Neural cell (in vitro differentiated cells): ENCODE measurements around the gene CHPF2. TPM values are rescaled to one million over a fixed set of nuclear protein-coding genes. Genes with fewer than 3 reads are reported as not detected.

Experiments
- H2AFZ ChIP-seq: fragments of 200-600, 300-800 bp; sonication (generic), shearing (Covaris generic); 2 replicates; pipeline ENCODE4 v1.6.0; 2014; ENCODE audit warnings: low read depth, mild to moderate bottlenecking, antibody characterized with exemption, low read length, moderate library complexity
- H3F3A ChIP-seq: fragments of 200-600 bp; shearing (Covaris generic); 2 replicates; pipeline ENCODE4 v1.6.1; 2016; ENCODE audit warnings: mild to moderate bottlenecking, moderate library complexity, mixed read lengths, antibody characterized with exemption, low read length; ENCODE audit not compliant: insufficient read depth, poor library complexity, severe bottlenecking
- H3K27ac ChIP-seq: fragments of 200-600, 300-800 bp; sonication (generic), shearing (Covaris generic); 2 replicates; pipeline ENCODE4 v1.5.1; 2014; ENCODE audit warnings: mild to moderate bottlenecking, low read length, moderate library complexity
- H3K27me3 ChIP-seq: fragments of 300-800, 200-600 bp; sonication (generic), shearing (Covaris generic); 2 replicates; pipeline ENCODE4 v1.6.0; 2014; ENCODE audit warnings: mild to moderate bottlenecking, low read depth, low read length, moderate library complexity; ENCODE audit not compliant: insufficient read depth
- H3K36me3 ChIP-seq: fragments of 300-800, 200-600 bp; sonication (generic), shearing (Covaris generic); 2 replicates; pipeline ENCODE4 v1.5.1; 2014; ENCODE audit warnings: mild to moderate bottlenecking, antibody characterized with exemption, low read length, moderate library complexity; ENCODE audit not compliant: insufficient read depth
- H3K4me2 ChIP-seq: fragments of 300-800, 200-600 bp; sonication (generic), shearing (Covaris generic); 2 replicates; pipeline ENCODE4 v1.6.0; 2014; ENCODE audit warnings: mild to moderate bottlenecking, low read length
- H3K4me3 ChIP-seq: fragments of 300-800, 200-600 bp; sonication (generic), shearing (Covaris generic); 2 replicates; pipeline ENCODE4 v1.5.1; 2014; ENCODE audit warnings: mild to moderate bottlenecking, low read length, moderate library complexity
- H3K79me2 ChIP-seq: fragments of 200-600 bp; shearing (Covaris generic); replicated peaks from 2 replicates; pipeline ENCODE4 v1.6.0; 2014; ENCODE audit warnings: mild to moderate bottlenecking, low read length, moderate library complexity; ENCODE audit not compliant: insufficient read depth
- H3K9ac ChIP-seq: fragments of 300-800, 200-600 bp; sonication (generic), shearing (Covaris generic); 2 replicates; pipeline ENCODE4 v1.6.1; 2016; ENCODE audit warnings: mild to moderate bottlenecking, low read length, mixed read lengths
- H3K9me2 ChIP-seq: fragments of 200-600 bp; shearing (Covaris generic); 2 replicates; pipeline ENCODE4 v1.6.1; 2016; ENCODE audit warnings: mild to moderate bottlenecking, low read length, mixed read lengths; ENCODE audit not compliant: insufficient read depth
- H3K9me3 ChIP-seq: fragments of 200-600, 300-800 bp; sonication (generic), shearing (Covaris generic); 2 replicates; pipeline ENCODE4 v1.6.1; 2016; ENCODE audit warnings: mild to moderate bottlenecking, mixed run types, low read length, moderate library complexity, mixed read lengths
- H4K20me1 ChIP-seq: fragments of 200-600 bp; shearing (Covaris generic); 2 replicates; pipeline ENCODE4 v1.6.1; 2016; ENCODE audit warnings: mild to moderate bottlenecking, mixed run types; ENCODE audit not compliant: insufficient read depth
- CTCF ChIP-seq: fragments of 450-650 bp; IDR thresholded peaks from 2 replicates; pipeline ENCODE4 v1.5.1; 2014; ENCODE audit warnings: antibody characterized with exemption, mild to moderate bottlenecking, moderate library complexity; ENCODE audit not compliant: poor library complexity, severe bottlenecking
- EP300 ChIP-seq: fragments of 450-650 bp; conservative IDR thresholded peaks from 2 replicates; pipeline ENCODE4 v1.6.1; 2014; ENCODE audit warnings: antibody characterized with exemption, mild to moderate bottlenecking, moderate library complexity; ENCODE audit not compliant: poor library complexity, severe bottlenecking
- EZH2 ChIP-seq: fragments of 200-600, 300-800 bp; shearing (Covaris generic), sonication (generic); IDR thresholded peaks from 2 replicates; pipeline ENCODE4 v1.6.1; 2014; ENCODE audit warnings: antibody characterized with exemption, low read length, borderline replicate concordance, mild to moderate bottlenecking; ENCODE audit not compliant: insufficient read depth, poor library complexity, severe bottlenecking
- MXI1 ChIP-seq: fragments of 450-650 bp; conservative IDR thresholded peaks from 2 replicates; pipeline ENCODE4 v1.6.1; 2014; ENCODE audit warnings: antibody characterized with exemption, mild to moderate bottlenecking; ENCODE audit not compliant: poor library complexity, severe bottlenecking
- POLR2AphosphoS5 ChIP-seq: IDR thresholded peaks from 2 replicates; pipeline ENCODE4 v1.6.1; 2012
- RAD21 ChIP-seq: fragments of 450-650 bp; conservative IDR thresholded peaks from 2 replicates; pipeline ENCODE4 v1.6.1; 2014; ENCODE audit warnings: antibody characterized with exemption, mild to moderate bottlenecking, moderate library complexity
- REST ChIP-seq: IDR thresholded peaks from 2 replicates; pipeline ENCODE4 v1.6.1; 2012; ENCODE audit warnings: borderline replicate concordance
- SMC3 ChIP-seq: fragments of 450-650 bp; conservative IDR thresholded peaks from 2 replicates; pipeline ENCODE4 v1.6.1; 2014; ENCODE audit warnings: antibody characterized with exemption, mild to moderate bottlenecking, moderate library complexity; ENCODE audit not compliant: poor library complexity
- TAF1 ChIP-seq: IDR thresholded peaks from 2 replicates; pipeline ENCODE4 v1.6.1; 2012; ENCODE audit warnings: low read depth
- polyA plus RNA-seq: library from polyadenylated mRNA; depleted of rRNA; stranded (reverse); fragments of >200 nt; gene quantifications from 2 replicates; pipeline ENCODE4 v1.2.3, GENCODE V29; 2014

The CHPF2 gene
- polyA plus RNA-seq, 1 donor from 2014 or later, result 22.5 TPM

GRCh38 chr7:151264615-151265014, 32.3 kb downstream of the CHPF2 start:
- Histone ChIP-seq H3K27ac (no peak overlapping the region), H3K27me3 (no peaks in the 10 kb centered on the region), H3K36me3 (no peaks in the 10 kb centered on the region), H3K79me2 (no peaks in the 10 kb centered on the region), H3K9ac (no peak overlapping the region), H2AFZ (no peak overlapping the region), H3K9me3 (no peaks in the 10 kb centered on the region), H3K4me3 (no peak overlapping the region), H3F3A (no peaks in the 10 kb centered on the region), H4K20me1 (no peaks in the 10 kb centered on the region), H3K4me2 (no peak overlapping the region), H3K9me2 (no peaks in the 10 kb centered on the region)
- TF ChIP-seq RAD21, result no peak
- TF ChIP-seq REST, result no peak
- no peak for TF ChIP-seq POLR2AphosphoS5
- no peak for TF ChIP-seq TAF1

GRCh38 chr7:151265351-151265931, 33.2 kb downstream of the CHPF2 start:
- no peaks in the 10 kb centered on the region for H3K9me3 ChIP-seq
- H3K27me3 ChIP-seq, result no peaks in the 10 kb centered on the region
- no peaks in the 10 kb centered on the region for H3K79me2 ChIP-seq
- H3K27ac ChIP-seq, result no peak overlapping the region
- H3K4me2 ChIP-seq, result no peak overlapping the region
- H3K9me2 ChIP-seq, result no peaks in the 10 kb centered on the region
- H3K9ac ChIP-seq, result no peak overlapping the region
- no peaks in the 10 kb centered on the region for H3F3A ChIP-seq
- TF ChIP-seq EP300 (no peak), EZH2 (no peak), CTCF (no peak), RAD21 (no peak), POLR2AphosphoS5 (no peak)
- no peaks in the 10 kb centered on the region for H4K20me1 ChIP-seq
- no peak overlapping the region for H3K4me3 ChIP-seq
- no peaks in the 10 kb centered on the region for H3K36me3 ChIP-seq
- H2AFZ ChIP-seq, result no peak overlapping the region

DNA sequence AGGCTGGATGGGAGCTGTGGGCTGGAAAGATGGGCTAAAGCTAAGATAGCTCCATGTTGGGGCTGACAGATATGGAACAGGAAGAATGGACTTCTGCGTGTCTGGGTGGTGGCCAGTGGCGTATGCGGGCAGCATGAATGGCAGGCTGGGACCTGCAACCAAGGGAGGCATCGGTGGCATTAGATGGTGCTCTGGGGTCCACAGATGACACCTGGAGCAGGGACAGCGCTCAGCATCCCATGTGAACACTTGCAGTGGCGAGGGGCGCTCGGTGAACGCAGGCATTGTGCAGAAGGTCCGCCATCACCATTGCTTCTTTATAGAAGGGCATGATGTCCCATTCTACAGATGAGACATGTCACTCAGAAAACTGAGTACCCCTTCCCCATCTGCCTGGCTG, 37.2 kb downstream of the CHPF2 start:
- H3K4me2 ChIP-seq, result no peak overlapping the region
- no peaks in the 10 kb centered on the region for H3K79me2 ChIP-seq
- no peaks in the 10 kb centered on the region for H4K20me1 ChIP-seq
- H3K9me2 ChIP-seq, result no peaks in the 10 kb centered on the region
- no peaks in the 10 kb centered on the region for H3K27me3 ChIP-seq
- no peak overlapping the region for H2AFZ ChIP-seq
- TF ChIP-seq EP300 (no peak), SMC3 (no peak), POLR2AphosphoS5 (no peak), CTCF (no peak), TAF1 (no peak), EZH2 (no peak), MXI1 (no peak), RAD21 (no peak), REST (no peak)
- H3K9me3 ChIP-seq, result no peaks in the 10 kb centered on the region
- H3K9ac ChIP-seq, result no peak overlapping the region
- no peak overlapping the region for H3K4me3 ChIP-seq
- no peak overlapping the region for H3K27ac ChIP-seq
- no peaks in the 10 kb centered on the region for H3K36me3 ChIP-seq
- no peaks in the 10 kb centered on the region for H3F3A ChIP-seq
